Stimulated activated CD8-positive, alpha-beta memory T cell treated with anti-CD3 and anti-CD28 coated beads, Interleukin-12 subunit alpha, Interleukin-12 subunit beta, amount 100 ng/mL, for 24 hours (primary cell): Measurements from ENCODE around the gene SLC38A10.

Experiments
- DNase-seq: peaks from one replicate; pipeline ENCODE4 v3.0.0-alpha.2; 2020; ENCODE audit errors: extremely low read depth

The SLC38A10 gene

DNA sequence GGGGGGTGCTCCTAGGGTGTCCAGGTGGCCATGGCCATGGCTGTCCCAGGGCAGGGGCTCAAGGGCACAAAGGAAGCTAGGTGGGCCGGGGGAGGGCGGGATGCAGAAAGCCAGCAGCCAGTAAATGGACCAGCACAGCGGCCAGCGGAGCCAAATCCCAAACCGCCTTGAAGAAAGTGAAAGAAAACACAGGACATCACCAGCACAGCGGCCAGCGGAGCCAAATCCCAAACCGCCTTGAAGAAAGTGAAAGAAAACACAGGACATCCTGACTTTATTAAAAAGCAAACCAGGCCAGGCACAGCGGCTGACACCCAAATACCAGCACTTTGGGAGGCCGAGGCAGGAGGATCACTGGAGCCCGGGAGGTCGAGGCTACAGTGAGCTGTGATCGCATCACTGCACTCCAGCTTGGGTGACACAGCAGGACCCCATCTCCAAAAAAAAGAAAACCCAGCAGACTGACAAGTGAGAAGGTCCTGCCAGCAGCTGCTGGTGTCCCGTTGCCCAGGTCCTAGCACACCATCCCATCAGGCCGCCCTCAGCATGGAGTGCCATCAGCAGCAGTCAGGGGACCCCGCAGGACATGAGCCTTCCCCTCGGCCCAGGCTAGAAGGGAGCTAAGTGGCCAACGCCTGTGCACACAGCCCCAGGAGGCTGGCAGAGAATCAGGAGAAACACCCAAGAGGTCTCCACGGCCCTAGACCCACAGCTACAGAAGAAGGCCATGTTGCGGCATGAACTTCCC, 17.0 kb downstream of the SLC38A10 start:
- DNase-seq: no peak

DNA sequence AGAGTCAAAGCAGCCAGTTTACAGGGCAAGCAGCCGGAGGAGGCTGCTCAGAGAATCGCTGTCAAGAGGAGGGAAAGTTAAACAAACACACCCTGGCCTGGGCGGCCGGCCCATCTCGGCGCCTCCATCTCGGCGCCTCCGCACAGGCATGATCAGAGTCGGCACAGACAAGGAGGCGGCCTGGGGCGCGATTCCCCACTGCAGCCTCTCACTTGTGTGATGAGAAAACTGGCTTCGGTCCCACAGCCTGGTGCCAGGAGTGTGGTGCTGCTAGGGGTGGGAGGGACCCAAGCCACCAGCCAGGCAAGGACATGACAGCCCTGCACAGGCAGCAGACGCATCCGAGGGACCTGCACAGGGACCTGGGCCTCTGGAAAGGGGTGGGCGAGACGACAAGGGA, 17.7 kb downstream of the SLC38A10 start:
- no peak for DNase-seq

DNA sequence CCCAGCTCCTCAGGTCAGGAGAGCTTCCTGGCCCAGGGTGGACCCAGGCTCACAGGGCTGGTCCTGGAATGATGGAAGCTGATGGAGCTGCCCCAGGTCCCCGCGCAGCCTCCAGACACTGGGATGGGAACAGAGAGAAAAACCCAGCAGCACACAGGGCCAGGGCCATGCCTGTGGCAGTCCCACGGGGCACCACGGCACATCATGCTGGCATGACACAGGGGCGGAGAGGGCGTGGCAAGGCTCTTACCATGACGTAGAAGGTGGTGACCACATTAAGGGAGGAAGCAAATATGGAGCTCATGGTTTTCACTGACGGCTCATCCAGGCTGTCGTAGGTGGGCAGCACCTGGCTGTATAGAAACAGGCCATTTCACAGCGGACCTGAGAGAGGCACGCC, 18.3 kb downstream of the SLC38A10 start:
- no peak for DNase-seq

DNA sequence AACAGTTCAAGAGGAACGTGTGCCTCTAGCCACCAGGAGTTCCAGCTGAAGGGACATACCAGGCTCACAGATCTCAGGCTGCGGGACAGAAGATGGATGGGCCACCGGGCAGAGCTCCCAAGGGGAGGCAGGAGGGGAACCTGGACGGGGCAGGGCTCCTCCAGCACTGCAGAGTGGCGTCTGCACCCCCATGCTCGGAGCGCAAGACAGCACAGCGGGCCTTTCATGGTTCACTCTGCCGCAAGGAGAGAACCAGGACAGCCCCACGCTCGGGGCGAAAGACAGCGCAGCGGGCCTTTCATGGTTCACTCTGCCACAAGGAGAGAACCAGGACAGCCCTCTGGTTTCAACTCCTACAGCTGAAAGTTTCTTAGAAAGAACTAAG, 20.6 kb downstream of the SLC38A10 start:
- no peak for DNase-seq

DNA sequence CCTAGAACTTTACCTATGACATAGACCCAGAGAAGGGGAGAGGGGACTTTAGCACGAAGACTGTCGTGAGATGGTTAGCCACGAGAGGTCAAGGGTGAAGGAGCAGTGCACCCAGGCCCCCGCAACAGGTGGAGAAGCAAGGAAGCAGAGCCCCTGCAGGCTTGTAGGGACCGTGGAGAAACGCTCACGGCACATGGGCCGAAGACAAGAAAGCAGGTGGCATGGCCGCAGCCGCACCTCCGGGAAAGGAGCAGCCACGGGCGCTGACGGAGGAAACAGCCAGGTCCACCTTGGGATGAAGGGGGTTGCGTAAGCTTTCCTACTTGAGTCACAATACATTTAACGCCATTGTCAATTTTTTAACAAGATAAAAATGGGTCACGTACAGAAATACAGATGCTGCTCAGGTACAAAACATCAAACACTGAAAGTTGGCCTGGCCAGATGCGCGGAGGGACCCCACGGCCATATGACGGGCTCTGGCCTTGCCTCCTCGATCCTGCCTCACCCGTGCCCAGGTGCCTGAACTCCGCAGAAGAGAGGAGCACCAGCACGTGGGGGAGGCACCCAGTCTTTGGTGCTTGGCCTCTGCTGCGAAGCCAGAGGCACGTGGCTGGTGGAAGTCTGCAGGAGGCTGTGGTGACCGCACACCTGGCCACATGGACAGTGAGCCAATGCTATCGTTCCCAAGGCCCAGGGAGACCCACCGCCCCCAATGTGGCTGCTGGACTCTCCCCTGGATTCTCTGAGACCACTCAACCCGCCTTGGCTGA, 21.2 kb downstream of the SLC38A10 start:
- no peak for DNase-seq

- no peak for DNase-seq
Observed at GRCh38 chr17:81272616-81273015, 22.5 kb downstream of the SLC38A10 start.

GRCh38 chr17:81271226-81271625, 23.9 kb downstream of the SLC38A10 start:
- no peak for DNase-seq

DNA sequence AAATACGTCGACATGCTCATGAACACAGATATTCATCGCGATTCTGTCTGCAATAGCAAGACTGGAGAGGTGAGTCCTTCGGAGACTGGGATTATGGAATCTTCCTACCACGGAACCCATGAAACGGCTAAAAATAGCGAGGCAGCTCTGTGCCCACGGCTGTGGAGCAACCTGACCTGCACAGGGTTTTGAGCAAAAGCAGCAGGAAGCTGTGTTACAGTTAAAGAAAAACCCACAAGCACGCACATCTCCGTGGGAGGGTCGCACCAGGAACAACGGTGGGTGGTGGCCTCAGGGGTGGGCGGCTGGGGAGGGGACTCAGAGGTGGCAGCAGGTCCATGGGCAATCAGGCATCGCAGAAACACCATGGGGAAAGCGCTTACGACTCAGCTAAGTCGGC, 24.8 kb downstream of the SLC38A10 start:
- DNase-seq: no peak

DNA sequence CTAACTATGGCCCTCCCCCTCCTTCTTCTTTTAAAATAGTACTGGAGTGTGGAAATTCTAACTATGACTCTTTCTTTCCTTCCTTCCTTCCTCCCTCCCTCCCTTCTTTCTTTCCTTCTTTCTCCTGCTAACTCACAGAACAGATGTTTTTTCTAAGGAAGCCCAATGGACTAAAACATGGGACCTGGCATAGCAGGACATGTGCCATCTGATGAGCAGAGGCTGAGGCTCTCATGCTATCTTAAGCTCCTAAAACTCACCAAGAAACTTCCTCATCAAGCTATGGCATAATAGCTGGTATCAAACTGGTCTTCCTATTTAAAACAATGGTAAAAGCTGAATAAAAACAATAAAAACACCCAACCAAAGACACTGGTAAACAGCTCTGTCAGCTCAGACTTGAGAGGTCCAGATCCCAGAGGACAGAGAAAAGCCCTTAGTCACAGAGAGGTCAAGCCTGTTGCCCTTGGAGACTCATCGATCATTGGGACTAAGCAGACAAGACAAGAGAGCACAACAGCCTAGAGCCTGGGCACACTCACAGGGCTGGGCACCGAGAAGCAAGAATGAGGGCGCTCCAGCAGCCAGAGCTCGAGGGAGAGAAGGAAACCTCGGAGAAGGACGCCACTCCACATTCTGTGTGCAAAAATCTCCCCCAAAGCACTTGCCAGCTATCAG, 27.6 kb downstream of the SLC38A10 start:
- DNase-seq: no peak

DNA sequence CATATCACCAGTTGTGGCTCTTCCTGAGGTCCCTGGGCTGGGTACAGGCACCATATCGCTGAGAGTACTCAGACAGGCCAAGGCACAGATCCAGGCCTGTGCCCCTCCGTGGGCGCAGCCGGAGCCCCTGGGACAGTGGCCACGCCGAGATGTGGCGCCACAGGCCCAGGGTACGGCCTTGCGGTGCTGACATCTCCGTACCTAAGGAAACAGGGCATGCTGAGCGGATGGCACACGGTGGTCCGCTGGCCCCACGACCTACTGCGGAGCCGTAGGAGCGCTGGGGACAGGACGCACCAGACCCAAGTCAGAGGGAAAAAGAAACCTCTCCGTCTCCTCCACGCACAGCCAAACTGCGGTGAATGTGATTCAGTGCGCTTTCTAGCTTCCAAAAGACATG, 29.5 kb downstream of the SLC38A10 start:
- DNase-seq: no peak

- no peak for DNase-seq
Observed at GRCh38 chr17:81264640-81265039, 30.5 kb downstream of the SLC38A10 start.

GRCh38 chr17:81263371-81264181, 31.5 kb downstream of the SLC38A10 start:
- DNase-seq: no peak

GRCh38 chr17:81261582-81262336, 33.3 kb downstream of the SLC38A10 start:
- DNase-seq: no peak

DNA sequence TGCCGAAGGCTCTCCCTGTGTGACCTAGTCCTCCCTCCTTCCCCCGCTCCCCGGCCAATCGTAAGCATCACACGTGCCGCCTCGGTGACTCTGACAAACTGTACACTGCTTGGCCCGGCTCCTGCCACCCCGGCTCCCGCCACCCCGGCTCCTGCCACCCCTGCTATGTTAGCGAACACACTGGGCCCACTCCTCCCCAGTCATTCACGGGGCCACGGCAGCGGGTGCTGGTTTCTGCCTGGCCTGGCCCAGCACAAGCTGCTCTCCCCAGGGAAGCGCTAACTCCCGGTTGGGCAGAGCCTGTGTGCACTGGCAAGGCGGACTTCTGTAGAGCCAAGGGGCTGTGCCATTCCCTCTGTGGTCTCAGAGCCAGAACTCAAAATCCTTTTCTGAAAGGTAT, 34.0 kb downstream of the SLC38A10 start:
- DNase-seq: no peak

DNA sequence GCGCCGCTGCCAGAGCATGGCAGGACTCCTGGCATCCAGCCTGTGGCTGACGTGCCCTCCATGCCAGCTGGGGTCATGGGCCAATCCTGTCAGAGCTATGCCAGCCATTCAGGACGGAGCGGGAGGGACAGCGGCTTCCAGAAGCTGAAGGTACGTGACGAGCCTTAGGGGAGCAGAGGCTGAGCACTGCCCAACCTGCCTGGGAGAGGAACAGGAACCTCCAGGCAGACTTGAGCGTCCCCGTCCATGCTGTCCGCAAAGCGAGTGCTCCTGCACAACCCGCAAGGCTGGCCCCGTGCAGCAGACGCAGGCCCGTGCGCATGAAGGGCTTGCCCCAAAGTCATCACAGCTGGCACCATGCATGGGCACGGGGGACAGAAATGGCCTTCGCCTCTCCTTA, 34.5 kb downstream of the SLC38A10 start:
- no peak for DNase-seq

DNA sequence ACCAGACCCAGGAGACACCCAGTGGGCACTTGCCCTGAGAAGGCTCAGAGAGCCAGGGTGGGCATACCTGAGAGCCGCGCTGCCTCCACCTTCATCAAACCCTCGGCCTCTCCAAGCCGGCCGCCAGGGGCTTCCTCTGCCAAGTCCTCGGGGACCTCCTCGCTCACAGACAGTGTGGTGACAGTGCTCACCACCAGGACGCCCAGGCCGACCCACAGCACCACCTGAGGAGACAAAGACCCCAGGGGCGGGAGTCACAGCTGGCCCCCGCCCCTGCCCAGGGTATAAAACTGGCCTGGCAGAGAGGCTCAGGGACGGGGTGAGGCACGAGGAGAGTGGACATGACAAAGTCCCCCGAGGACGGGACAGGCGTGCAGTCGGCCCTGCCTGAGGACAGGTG, 34.9 kb downstream of the SLC38A10 start:
- DNase-seq: no peak

DNA sequence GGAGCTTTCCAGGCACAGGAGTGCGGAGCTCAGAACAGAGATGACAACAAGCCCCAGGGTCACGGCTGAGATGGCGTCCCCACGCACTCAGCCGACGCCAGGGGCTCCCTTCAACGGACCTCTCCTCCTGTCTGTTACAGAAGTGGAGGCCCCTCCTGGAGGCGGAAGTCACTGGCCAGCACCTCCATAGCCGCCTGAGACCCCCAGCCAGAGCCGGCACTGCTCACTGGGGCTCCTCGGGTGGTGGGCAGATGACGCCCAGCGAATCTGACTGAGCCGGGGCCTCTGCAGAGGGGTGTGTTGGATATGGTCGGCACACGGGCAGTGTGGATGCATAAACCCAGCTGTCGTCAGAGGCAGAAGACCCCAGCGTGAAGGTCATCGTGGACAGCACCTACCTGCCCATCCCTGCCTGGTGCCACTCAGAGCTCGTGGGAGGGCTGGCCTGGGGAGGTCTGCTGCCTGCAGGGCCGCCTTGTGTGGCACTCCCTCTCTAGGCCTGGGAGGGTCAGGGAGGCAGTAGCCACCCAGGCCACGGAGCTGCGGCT, 36.0 kb downstream of the SLC38A10 start:
- DNase-seq: no peak

DNA sequence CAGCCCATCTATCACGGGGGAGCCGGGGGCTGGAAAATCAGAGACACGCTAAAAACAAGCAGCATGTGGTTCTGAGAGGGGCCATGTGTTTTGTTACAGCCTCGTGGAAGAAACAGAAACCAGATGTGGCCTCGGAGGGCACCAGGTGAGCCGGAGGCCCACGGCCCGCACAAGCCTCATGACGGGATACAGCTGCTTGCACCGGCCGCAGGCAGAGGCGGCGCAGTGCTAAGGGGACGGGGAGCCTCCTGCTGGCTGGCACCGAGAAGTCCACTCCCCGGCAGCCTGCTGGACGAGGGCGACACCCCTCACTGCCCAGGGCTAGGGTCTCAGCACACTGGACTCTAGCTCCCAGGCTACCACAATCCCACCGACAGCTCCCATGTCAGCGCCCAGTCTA, 36.8 kb downstream of the SLC38A10 start:
- DNase-seq: no peak

DNA sequence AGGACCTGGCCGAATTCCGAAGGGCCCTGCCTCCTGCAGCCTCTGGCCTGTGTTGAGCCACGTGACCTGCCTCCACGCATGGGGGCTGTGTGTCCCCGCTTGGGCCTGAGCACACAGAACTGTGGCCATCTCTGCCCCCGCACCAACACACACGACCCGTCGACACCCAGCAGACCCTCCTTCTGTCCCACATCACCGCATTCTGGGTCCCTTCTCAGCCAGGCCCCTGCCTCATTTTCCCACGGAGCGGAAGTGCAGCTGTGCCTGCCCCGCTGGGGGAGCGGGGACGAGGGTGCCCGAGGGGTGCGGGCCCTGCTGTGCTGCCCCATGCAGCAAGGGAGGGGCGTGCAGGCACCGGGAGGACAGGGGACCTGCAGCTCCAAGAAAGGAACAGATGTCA, 37.6 kb downstream of the SLC38A10 start:
- DNase-seq: no peak

DNA sequence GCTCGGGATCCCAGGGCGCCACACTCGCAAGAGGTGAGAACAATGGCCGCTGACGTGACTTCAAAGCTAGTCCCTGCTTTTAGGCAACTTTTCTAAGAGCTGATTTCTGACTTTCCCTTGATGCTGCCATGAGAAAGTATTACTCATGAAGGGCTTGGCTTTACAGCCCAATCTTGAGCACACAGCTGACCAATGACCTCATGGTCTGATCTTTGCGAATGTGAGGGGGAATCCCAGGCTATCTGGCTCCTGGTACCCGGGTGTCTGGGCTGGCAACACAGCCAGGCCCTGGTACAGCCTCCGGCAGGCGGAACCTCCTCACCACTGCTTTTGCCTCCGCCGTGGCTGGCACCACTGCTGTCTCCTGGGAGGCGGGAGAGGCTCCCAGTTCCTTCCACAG, 38.5 kb downstream of the SLC38A10 start:
- DNase-seq: no peak
